NB4 (cell line): ENCODE data around the gene ITPRID1.

Source experiments
- DNase-seq: peaks from one replicate; pipeline ENCODE4 v3.0.0; 2010; ENCODE audit warnings: low read depth
- H3K4me3 ChIP-seq: one replicate; pipeline ENCODE4 v1.5.1; 2011; ENCODE audit warnings: mild to moderate bottlenecking, low read depth, low read length, moderate library complexity
- MYC ChIP-seq: IDR thresholded peaks from 2 replicates; pipeline ENCODE4 v1.6.1; 2011; ENCODE audit warnings: low read depth, low read length
- POLR2A ChIP-seq: IDR thresholded peaks from 2 replicates; pipeline ENCODE4 v1.6.1; 2011; ENCODE audit warnings: mild to moderate bottlenecking; ENCODE audit not compliant: insufficient read length; ENCODE audit errors: extremely low read depth
- TF ChIP-seq, protein P1 (sequence below): IDR thresholded peaks from 2 replicates; pipeline ENCODE4 v1.6.1; 2011; ENCODE audit warnings: low read depth, low read length
- TF ChIP-seq, protein P2 (sequence below): IDR thresholded peaks from one replicate; pipeline ENCODE4 v1.5.1; 2012; ENCODE audit warnings: low read depth, low read length

Gene ITPRID1

DNA sequence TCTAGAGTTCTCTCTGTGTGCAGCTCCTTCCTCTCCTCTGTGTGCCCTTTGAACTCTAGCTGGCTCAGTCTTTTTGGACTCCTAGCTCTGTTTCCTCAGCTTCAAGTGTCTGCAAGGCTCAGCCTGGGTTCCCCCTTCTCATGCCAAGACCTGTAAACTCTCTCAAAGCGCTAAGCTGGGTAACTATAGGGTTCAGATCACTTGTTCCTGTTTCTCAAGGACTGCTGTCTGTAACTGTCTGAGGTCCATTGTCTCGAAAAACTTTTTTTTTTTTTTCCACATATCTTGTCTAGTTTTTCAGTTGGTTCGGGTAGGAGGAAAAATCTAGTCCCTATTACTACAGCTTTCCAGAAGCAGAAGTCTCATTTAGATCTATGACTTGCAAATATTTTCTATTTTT is 126.5 kb downstream of the ITPRID1 start:
- no peak overlapping the region for H3K4me3 ChIP-seq
- DNase-seq = no peak
- TF ChIP-seq MYC (no peak), POLR2A (no peak)
- TF ChIP-seq, protein P1, sequence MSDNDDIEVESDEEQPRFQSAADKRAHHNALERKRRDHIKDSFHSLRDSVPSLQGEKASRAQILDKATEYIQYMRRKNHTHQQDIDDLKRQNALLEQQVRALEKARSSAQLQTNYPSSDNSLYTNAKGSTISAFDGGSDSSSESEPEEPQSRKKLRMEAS = no peak
- TF ChIP-seq, protein P2, sequence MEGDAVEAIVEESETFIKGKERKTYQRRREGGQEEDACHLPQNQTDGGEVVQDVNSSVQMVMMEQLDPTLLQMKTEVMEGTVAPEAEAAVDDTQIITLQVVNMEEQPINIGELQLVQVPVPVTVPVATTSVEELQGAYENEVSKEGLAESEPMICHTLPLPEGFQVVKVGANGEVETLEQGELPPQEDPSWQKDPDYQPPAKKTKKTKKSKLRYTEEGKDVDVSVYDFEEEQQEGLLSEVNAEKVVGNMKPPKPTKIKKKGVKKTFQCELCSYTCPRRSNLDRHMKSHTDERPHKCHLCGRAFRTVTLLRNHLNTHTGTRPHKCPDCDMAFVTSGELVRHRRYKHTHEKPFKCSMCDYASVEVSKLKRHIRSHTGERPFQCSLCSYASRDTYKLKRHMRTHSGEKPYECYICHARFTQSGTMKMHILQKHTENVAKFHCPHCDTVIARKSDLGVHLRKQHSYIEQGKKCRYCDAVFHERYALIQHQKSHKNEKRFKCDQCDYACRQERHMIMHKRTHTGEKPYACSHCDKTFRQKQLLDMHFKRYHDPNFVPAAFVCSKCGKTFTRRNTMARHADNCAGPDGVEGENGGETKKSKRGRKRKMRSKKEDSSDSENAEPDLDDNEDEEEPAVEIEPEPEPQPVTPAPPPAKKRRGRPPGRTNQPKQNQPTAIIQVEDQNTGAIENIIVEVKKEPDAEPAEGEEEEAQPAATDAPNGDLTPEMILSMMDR = no peak

DNA sequence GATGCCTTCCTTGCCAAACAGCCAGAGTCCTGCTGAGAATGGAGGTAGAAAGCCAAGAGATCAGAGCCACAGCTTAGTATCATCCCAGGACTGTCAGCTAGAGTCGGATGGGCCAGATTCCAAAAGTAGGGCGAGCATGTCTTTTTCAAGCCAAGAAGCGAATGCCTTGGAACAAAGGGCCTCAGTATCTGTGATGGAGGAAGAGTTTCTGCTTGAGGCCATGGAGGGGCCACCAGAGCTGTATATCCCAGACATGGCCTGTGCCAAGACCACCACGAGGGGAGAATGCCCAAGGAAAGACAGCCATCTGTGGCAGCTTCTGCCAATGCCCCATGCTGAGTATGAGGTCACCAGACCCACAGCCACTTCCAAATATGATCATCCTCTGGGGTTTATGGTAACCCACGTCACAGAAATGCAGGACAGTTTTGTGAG is 128.8 kb downstream of the ITPRID1 start:
- no peak overlapping the region for H3K4me3 ChIP-seq
- no peak for DNase-seq
- TF ChIP-seq, protein P1 = no peak
- TF ChIP-seq POLR2A (no peak), MYC (no peak)
- TF ChIP-seq, protein P2 = no peak

DNA sequence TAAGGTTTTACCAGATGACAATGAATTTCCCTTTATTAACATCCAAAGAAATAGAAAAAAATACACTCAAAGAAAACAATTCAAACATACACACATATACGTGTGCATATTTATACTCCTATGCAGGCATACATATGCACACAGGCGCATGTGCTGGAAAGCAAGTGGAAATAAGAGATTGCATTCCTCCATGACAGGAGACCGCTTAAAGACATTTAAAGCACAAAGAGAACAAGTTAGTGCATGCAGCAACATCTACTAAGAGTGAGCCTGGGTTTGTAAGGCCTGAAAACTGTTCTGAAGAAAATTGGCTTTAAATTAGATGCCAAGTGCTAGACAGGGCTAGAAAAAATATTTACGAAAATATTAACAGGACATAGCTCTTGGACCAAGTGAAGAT is 133.1 kb downstream of the ITPRID1 start:
- DNase-seq = no peak
- TF ChIP-seq, protein P2 = no peak
- no peak overlapping the region for H3K4me3 ChIP-seq

DNA sequence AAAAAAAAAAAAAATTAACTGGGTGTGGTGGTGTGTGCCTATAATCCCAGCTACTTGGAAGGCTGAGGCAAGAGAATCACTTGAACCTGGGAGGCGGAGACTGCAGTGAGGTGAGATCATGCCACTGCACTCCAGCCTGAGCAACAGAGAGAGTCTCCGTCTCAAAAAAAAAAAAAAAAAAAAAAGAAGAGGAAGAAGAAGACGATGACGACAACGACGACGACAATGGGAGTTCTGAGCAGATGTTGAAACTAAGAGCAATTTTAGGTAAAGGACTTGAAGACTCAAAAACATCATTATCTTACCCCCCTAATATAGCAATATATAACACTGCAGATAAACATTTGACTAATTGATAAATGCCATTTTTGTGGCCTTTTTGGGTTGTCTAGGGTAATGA is 133.6 kb downstream of the ITPRID1 start:
- no peak for DNase-seq
- H3K4me3 ChIP-seq = no peak overlapping the region
- TF ChIP-seq, protein P1 = no peak
- TF ChIP-seq, protein P2 = no peak
- TF ChIP-seq MYC (no peak), POLR2A (no peak)

DNA sequence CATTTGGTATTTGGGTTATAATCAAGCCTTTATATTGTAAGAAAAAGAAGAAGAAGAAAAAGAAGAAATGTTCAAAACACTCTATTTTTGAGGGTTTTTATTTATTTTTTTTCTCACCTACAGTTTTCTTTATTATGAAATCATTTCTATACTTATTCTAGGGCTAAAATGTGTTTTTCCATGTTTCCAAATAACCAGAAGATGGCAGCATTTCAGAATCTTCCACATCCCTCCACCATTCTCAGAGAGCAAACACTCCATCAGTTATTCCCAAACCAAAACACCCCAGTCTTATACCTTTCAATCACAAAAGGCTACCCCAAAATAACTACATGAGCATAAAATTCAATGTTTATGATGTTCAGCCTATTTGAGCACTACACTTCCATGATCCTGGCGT is 134.4 kb downstream of the ITPRID1 start:
- no peak for DNase-seq
- no peak overlapping the region for H3K4me3 ChIP-seq
- TF ChIP-seq, protein P2 = no peak
- TF ChIP-seq, protein P1 = no peak
- no peak for TF ChIP-seq MYC
- no peak for TF ChIP-seq POLR2A

DNA sequence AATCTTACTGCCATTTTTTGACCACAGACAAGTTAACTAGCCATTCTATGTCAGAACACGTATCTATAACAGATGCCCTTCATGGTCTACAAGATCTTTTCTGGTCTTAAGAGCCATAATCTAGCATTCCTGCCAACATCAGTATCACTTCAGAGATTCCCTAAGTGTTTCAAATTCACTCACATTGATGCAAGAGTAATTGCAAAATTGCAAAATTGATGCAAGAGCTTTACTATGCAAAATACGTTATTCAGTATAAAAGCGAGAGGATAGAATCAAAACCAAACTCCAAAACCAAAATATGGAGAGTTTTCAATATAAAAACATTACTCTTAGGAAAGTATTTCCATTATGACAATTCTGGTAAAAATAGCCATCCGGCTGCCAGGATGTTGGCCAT is 135.0 kb downstream of the ITPRID1 start:
- TF ChIP-seq, protein P1 = no peak
- TF ChIP-seq, protein P2 = no peak
- TF ChIP-seq POLR2A = no peak
- no peak for TF ChIP-seq MYC
- H3K4me3 ChIP-seq = no peak overlapping the region
- DNase-seq = no peak
